Inferior parietal cortex (tissue), 1 donor: ENCODE measurements around the gene TUBA4B.

Source experiments
- DNase-seq: peaks from one replicate; pipeline ENCODE4 v3.0.0-alpha.2; 2016; ENCODE audit errors: extremely low spot score

TUBA4B gene

DNA sequence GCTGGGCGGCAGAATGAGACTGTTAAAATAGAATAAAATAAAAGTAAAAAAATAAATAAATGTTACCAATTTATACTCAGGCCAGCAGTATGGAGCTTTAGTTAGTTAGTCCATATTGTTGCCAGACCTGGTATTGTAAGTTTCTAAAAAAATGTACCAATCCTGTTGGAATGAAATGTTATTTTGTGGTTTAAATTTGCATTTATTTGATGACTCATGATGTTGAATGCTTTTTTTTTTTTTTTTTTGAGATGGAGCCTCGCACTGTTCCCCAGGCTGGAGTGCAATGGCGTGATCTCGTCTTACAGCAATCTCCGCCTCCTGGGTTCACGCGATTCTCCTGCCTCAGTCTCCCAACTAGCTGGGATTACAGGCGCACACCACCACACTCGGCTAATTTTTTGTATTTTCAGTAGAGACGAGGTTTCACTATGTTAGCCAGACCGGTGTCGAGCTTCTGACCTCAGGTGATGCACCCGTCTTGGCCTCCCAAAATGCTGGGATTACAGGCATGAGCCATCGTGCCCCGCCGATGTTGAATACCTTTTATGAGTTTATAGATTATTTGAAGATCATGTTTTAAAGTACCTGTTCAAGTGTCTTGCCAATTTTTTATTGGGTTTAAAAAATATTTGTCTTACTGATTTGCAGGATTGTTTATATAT lies 61.9 kb downstream of the TUBA4B start:
- DNase-seq = no peak
